Adrenal gland (tissue), 5 donors: ENCODE measurements around the gene CORO7.

Experiments used
- POLR2A ChIP-seq, 2 donors: fragments of 450-650 bp; IDR thresholded peaks; one replicate each; pipeline ENCODE4 v1.6.1; 2017; ENCODE audit warnings: antibody characterized with exemption in 2 of 2, mild to moderate bottlenecking in 2 of 2, moderate library complexity in 1 of 2
- TF ChIP-seq, protein P1 (sequence below), 6 experiments: fragments of 450-650 bp in 4 of 6; fragments of 200-600 bp in 2 of 6; sonication (generic) in 1 of 6; IDR thresholded peaks; 1 replicate in 5 of 6; 2 replicates in 1 of 6; pipeline versions ENCODE4 v1.5.1 to v1.8.0; 2016 to 2021; ENCODE audit warnings: antibody characterized with exemption in 6 of 6, mild to moderate bottlenecking in 2 of 6, moderate library complexity in 1 of 6
- donor health status: DM: no; HTN: no; CAD: no.

- TF ChIP-seq, protein P1, sequence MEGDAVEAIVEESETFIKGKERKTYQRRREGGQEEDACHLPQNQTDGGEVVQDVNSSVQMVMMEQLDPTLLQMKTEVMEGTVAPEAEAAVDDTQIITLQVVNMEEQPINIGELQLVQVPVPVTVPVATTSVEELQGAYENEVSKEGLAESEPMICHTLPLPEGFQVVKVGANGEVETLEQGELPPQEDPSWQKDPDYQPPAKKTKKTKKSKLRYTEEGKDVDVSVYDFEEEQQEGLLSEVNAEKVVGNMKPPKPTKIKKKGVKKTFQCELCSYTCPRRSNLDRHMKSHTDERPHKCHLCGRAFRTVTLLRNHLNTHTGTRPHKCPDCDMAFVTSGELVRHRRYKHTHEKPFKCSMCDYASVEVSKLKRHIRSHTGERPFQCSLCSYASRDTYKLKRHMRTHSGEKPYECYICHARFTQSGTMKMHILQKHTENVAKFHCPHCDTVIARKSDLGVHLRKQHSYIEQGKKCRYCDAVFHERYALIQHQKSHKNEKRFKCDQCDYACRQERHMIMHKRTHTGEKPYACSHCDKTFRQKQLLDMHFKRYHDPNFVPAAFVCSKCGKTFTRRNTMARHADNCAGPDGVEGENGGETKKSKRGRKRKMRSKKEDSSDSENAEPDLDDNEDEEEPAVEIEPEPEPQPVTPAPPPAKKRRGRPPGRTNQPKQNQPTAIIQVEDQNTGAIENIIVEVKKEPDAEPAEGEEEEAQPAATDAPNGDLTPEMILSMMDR (IDR thresholded peaks at IDR 0.05) = no peak
- TF ChIP-seq POLR2A (IDR thresholded peaks at IDR 0.05) = no peak
Measured at GRCh38 chr16:4338712-4339299, 77.6 kb downstream of the CORO7 start.
